ENCODE measurements around the gene SH3BP5.

- TF ChIP-seq CTCF (conservative IDR thresholded peaks at IDR 0.05) (peak; percentile 97), EZH2 (IDR thresholded peaks at IDR 0.05; ENCODE audit: low read depth) (no peak)
These were observed 64.3 kb downstream of the SH3BP5 start for GRCh38 chr3:15268033-15268631.
